NCI-H748 (cell line): ENCODE measurements around the gene PCDH8.

Experiments used
- DNase-seq: peaks from one replicate; lab custom pipeline; 2025; ENCODE audit not compliant: unreplicated experiment; lab: John Stamatoyannopoulos, UW

PCDH8 gene

DNA sequence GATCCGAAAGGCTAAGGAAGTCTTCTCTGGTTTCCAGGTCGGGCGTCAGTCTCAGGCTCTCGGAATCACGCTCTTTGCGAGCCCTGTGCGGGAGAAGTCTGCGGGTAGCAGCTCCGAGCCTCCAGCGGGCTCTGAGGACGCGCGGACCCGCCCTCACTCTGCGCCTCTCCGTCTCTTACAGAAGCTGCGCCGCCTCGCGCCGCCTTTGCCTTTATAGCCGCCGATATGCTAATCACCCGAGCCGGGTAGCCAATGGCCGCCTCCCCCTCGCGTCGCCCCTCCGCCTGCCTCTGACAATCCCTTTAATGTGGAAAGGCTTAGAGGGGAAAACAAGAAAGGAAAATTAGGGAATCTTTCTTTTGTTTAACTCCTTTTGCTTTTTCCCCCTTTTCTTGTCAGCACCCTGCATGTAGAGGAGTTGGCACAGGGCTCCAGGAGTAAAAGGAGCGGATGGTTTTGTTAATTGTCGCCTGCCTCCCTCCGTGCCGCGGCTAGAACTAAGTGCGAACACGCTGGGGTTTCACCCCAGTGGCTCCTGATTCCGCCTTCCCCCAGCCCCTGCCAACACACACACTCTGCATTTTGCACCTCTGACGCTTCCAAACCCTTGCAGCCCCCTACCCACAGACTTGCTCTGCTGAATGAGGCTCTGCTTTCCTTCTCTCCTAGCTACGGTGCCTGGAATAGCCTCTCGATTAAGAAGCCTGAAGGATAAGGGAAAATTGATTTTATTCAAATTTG, at the start of gene PCDH8:
Gene PCDH8, minus strand, starts transcription at position 186 of the 741 bp plus-strand sequence. CDS start 204 bp downstream, outside the sequence.
- DNase-seq = peak; percentile 96

DNA sequence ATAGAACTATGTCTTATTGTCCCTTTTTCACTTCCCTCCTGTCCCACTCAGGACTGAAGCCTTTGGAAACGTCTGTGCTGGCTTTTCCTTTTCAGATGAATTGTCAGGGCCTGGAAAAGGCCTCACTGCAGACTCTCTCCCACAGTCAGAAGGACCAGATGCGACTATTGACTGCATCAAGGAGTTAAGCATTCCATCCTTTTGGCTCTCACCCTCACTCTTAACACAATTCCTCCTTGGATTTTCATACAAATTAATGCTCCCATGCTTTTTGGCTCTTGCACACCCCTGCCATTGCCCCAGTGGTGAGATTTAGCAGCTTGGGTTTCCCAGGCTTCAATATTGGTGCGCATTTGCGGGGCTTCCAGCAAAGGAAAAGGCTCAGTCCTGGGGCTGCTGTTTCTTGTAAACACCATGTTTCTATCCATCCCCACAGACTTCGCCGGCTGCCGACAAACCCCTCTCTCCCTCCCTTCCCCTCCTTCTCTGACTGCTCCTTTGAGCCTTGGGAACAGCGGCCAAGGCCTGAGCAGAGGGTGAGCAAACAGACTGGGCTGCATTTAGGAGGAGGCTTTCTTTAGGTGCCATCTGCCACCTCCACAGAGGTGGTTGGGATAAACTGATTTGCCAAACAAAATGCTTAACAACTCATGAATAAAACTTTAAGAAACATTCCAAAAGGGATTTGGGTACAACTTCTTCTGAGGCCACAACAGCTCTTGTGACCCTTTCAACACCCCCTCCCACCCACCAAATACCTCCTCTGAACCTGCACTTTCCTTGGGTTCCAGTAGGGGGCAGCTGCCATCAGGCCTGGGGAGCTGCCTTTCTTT, 48.6 kb upstream of the PCDH8 start:
- peak; percentile 6 for DNase-seq

DNA sequence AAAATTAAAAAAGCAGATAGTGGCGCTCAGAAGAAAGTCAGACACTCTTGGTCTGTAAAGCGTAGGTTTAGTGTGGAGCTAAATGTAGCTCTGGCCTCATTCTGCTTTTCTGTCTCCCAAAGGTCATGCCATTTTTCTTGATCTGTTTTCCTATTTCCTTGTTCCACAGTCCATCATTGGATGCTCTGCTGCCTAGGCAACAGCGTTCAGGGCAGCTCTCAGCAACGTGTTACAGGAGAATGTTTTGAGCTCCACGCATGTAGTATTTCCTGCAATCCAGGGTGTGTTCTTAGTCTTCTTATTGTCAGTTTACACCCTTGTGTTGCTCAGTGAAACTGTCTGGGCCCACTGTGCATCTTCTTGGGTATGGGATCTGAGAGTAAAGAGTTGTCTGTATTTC, 46.0 kb upstream of the PCDH8 start:
- peak; percentile 29 for DNase-seq

GRCh38 chr13:52892925-52893324, 44.5 kb upstream of the PCDH8 start:
- no peak for DNase-seq

- DNase-seq = no peak
Observed at GRCh38 chr13:52891706-52892105, 43.3 kb upstream of the PCDH8 start.

- DNase-seq = no peak
Observed at GRCh38 chr13:52887165-52887564, 38.7 kb upstream of the PCDH8 start.

- no peak for DNase-seq
Observed at GRCh38 chr13:52885141-52885540, 36.7 kb upstream of the PCDH8 start.

DNA sequence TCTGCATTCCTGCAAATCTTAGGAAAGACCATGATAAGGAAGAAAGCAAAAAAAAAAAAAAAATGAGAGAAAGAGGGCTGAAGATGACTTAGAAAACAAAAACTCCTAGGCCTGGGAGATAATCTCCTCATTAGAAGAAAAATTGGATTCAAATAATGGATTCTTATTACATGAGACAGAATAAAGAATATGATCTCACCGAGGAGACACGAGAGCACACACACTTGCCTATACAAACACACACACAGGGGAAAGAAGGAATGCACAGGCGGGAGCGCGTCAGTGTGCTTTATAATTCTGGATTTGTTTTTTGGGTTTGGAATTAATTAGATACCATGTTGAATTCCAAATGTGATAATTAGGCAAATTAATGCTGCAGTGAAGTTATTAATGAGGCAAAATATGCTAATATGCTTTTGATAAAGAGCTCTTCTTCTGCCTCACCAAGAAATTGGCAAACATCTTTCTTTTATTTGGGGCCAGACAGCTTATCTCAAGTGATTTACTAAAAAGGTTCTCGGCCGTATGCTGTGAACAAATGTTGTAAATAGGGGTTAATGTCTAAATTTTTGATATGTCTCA, 36.1 kb upstream of the PCDH8 start:
- no peak for DNase-seq

DNA sequence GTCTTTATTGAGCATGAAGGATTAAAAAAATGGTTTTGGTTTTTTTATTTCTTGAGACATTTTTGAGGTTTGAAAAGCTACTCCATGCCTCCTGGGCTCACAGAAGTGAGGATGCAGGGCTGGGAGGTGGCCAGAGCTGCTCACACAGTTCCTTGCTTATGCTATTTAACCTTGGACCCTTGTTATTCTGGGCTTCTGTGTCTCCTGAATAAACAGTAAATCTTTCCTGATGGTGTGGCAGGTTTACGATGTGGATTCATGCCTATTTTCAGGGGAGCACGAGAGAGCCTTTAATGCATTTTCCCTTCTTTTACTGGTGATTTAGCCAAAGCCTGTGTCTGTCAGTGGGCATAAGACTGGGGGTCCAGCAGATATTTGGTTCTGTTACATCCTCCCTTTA, 34.3 kb upstream of the PCDH8 start:
- DNase-seq = peak; percentile 11

GRCh38 chr13:52879950-52880741, 31.7 kb upstream of the PCDH8 start:
- DNase-seq = peak; percentile 75

DNA sequence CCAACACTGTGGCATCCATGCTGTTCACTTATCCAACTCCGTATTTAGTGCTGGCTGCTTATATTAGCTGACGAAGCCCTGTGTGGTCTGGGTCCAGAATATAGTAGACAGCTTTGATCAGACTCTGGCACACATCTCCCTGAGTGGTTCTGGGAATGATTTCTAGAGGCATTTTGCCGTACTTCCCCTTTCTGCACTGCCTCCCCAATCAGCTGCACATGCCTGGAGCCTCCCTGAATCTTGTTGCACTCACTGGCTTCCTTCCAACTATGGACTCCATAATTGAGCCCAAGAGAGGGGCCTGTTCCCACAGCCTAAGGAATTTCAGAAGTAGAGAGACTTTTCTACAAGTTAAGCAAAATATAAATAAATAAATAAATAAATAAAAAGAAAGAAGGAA, 30.4 kb upstream of the PCDH8 start:
- DNase-seq = no peak

DNA sequence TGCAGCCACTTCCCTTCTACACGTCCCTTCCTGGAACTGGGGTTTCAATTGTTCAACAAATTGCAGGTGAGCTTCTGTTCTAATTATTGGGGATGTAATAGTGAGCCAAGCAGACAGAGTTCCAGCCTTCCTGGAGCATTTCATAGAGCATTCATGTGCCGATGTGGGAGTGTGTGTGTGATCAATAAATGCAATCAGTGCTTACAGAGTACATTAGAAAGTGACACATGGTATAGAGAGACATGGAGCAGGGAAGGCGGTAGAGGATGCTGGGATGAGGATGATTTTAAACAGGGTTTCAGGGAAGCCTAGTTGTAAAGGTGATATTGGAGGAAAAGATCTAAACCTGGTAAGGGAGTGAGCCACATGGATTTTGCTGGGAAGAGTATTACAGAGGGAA, 21.7 kb upstream of the PCDH8 start:
- no peak for DNase-seq

- DNase-seq = no peak
Observed at GRCh38 chr13:52869621-52870020, 21.2 kb upstream of the PCDH8 start.

DNA sequence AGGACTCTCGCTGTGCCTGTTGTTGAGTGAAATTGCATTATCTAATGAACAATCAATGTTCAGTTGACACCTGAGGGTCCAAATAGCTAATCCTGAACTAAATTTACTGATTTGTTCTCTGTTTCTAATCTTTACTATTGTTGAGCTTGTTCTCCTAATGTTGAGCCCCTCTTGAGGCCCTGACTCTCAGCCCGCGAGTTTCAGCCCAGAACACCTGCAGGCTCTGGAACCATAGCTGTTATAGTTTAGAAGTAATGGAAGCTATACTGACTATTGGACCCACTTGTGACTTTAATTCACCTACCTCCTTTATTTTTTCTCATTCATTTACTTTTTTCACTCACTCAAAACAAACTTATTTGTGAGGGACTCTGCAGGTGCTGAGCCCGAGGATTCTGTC, 20.6 kb upstream of the PCDH8 start:
- no peak for DNase-seq

- DNase-seq = no peak
Observed at GRCh38 chr13:52868190-52868589, 19.8 kb upstream of the PCDH8 start.

GRCh38 chr13:52864941-52865340, 16.5 kb upstream of the PCDH8 start:
- DNase-seq = no peak

- DNase-seq = peak; percentile 48
Observed at GRCh38 chr13:52862358-52863206, 14.1 kb upstream of the PCDH8 start.

GRCh38 chr13:52852444-52852843, 4.0 kb upstream of the PCDH8 start:
- DNase-seq = peak; percentile 88

GRCh38 chr13:52851137-52851962, 2.9 kb upstream of the PCDH8 start:
- DNase-seq = peak; percentile 81
